ENCODE data around the gene COBLL1.

Gene COBLL1

DNA sequence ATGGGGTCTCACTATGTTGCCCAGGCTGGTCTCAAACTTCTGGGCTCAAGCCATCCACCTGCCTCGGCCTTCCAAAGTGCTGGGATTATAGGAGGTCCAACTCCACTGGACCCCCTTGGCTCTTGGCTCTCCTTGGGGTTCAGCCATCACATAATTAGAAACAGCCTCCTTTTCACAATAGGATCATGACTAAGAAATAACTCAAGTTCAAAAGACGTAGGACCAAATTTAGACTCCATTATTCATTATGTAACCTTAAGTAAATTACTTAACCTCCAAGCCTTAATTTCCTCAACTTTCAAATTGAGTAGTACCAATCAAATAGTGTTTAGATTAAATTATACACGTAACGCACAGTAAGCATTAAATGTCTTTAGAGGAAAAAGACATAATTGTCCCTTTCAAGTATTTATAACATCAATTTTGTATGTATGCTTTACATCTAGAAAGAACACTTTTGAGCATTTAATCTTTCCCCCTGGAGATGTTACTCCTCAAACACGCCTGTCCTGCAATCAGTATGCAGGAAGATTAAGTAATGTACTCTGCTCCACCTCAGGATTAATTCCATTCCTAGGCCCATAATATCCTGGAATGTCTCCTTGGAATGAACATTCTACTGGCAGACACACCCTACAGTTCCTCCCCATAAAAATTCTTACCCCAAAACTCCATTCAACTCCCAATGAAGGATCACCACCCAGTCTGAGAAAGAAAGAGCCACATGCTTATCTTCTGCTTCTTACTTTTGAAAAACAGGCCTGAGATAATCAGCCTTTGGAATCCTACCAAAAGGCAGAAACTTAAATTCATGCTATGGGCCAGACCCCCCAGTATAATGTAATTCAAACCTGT, 49.1 kb downstream of the COBLL1 start:
- no peak overlapping the region for H3K4me3 ChIP-seq (ENCODE audit: low read depth, low read length)
- DNase-seq (ENCODE audit: low read depth): no peak
- TF ChIP-seq, protein P1, sequence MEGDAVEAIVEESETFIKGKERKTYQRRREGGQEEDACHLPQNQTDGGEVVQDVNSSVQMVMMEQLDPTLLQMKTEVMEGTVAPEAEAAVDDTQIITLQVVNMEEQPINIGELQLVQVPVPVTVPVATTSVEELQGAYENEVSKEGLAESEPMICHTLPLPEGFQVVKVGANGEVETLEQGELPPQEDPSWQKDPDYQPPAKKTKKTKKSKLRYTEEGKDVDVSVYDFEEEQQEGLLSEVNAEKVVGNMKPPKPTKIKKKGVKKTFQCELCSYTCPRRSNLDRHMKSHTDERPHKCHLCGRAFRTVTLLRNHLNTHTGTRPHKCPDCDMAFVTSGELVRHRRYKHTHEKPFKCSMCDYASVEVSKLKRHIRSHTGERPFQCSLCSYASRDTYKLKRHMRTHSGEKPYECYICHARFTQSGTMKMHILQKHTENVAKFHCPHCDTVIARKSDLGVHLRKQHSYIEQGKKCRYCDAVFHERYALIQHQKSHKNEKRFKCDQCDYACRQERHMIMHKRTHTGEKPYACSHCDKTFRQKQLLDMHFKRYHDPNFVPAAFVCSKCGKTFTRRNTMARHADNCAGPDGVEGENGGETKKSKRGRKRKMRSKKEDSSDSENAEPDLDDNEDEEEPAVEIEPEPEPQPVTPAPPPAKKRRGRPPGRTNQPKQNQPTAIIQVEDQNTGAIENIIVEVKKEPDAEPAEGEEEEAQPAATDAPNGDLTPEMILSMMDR (IDR thresholded peaks at IDR 0.05; ENCODE audit: low read depth, low read length, missing control alignments): no peak

DNA sequence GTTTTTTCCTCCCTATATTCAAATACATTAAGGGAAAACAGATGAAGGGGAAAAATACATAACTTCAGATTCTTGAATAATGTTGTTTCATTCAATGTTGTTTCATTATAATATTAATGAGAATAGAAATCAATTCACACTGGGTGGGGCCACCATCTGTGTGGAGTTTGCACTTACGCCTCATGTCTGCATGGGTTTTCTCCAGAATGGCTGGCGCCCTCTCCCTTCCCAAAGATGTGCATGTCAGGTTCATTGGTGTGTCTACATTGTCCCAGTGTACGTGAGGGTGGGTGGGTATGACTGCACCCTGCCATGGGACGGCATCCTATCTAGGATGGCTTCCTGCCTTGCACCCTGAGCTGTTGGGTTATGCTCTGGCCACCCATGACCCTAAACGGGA, 51.7 kb downstream of the COBLL1 start:
- no peak for DNase-seq (ENCODE audit: low read depth)
- TF ChIP-seq, protein P1 (IDR thresholded peaks at IDR 0.05; ENCODE audit: low read depth, low read length, missing control alignments): no peak
- H3K4me3 ChIP-seq (ENCODE audit: low read depth, low read length): no peak overlapping the region

GRCh38 chr2:164786787-164787186, 54.8 kb downstream of the COBLL1 start:
- DNase-seq (ENCODE audit: low read depth): no peak
- no peak overlapping the region for H3K4me3 ChIP-seq (ENCODE audit: low read depth, low read length)
- TF ChIP-seq, protein P1 (IDR thresholded peaks at IDR 0.05; ENCODE audit: low read depth, low read length, missing control alignments): no peak

DNA sequence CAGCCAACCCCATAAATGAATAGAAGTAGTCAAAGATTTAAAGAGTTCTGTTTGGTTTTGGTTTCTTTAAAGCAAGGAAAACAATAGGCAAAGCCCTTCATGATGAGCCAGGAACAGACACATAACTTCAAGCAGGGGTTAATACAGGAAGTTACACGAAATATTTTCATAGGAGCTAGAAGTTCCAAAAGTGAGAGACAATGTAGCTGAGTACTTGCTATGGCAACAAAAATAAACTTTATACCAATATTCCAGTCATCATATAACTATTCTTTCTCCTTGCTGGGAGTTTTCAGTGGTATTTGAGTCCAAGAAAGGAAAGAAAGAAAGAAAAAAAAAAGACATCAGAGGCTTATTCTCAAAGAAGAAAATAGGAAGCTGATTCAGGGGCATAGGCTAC, 56.2 kb downstream of the COBLL1 start:
- H3K4me3 ChIP-seq (ENCODE audit: low read depth, low read length): no peak overlapping the region
- TF ChIP-seq, protein P1 (IDR thresholded peaks at IDR 0.05; ENCODE audit: low read depth, low read length, missing control alignments): no peak
- DNase-seq (ENCODE audit: low read depth): no peak

DNA sequence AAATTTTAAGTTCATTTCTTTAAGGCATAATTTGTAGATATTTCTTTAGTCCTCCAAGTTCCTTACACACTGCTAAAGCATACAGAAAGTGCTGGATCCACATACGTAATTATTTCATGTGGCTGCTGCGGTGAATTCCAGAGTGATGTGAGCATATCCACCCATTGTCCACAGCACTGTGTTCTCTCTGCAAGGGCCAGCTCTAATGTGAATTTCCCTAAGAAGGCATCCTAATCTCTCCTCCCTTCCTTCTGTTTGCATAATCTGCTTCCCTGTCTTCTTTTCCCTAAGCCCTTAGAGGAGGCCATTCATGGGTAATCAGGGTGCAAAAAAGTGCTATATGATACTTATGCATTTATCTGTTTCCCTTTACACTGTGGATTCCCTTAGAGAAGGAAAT, 57.2 kb downstream of the COBLL1 start:
- TF ChIP-seq, protein P1 (IDR thresholded peaks at IDR 0.05; ENCODE audit: low read depth, low read length, missing control alignments): no peak
- DNase-seq (ENCODE audit: low read depth): no peak
- H3K4me3 ChIP-seq (ENCODE audit: low read depth, low read length): no peak overlapping the region

DNA sequence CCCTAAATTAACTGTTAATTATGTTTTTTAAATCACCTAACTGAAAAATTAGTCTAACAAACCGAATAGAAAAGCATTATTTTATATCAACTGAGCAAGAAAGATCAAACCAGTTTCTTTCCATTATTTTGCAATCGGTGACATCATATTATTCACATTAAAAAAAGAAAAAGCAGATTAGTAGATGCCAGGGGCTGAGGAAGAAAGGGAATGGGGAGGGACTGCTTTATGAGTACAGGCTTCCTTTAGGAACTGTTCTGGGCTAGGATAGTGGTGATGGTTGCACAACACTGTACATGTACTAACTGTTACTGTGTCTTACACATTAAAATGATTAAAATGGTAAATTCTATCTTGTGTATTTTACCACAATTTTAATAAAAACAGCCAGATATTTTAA, 59.3 kb downstream of the COBLL1 start:
- no peak for DNase-seq (ENCODE audit: low read depth)
- no peak overlapping the region for H3K4me3 ChIP-seq (ENCODE audit: low read depth, low read length)
- TF ChIP-seq, protein P1 (IDR thresholded peaks at IDR 0.05; ENCODE audit: low read depth, low read length, missing control alignments): no peak

- TF ChIP-seq, protein P1 (IDR thresholded peaks at IDR 0.05; ENCODE audit: low read depth, low read length, missing control alignments): no peak
- H3K4me3 ChIP-seq (ENCODE audit: low read depth, low read length): no peak overlapping the region
- DNase-seq (ENCODE audit: low read depth): no peak
These were observed 60.2 kb downstream of the COBLL1 start for GRCh38 chr2:164781394-164781793.
